Measurements from ENCODE around the gene PCNP.

DNA sequence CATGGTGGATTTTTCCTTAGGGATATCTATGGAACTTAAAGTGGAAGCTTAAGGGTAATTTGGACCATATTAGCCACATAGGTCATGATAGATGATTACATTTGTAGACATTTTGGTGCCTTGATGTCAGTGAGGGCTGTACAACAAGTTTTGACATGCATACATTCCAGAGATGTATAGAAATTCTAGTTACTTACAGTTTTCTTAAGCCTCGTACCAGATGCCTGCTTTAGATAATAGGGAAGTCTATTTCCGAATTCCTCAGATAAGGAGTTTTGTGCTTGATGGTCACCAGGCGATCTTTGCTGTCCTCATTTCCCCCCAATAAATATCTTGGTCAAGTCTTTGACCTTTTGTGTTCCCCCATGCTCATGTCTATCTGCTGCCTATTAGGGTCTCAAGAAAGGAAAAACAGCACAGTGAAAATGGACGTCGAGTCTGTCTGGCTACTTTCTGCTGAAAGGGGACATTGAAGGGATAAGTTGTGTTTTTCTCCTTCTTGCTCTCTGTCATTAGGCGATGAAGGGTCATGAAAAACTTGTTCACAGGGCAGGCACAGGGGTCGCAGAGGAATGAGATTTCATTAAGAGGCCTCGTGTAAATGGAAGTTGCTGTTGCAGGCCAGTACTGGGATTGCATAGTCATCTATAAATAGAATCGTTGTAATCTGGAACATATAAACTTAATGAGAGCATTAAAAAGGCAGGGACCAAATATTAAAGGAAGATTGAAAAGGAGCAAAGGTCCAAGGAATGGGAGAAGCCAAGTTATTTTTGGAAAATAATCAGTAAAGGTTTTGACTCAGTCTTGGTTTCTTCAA lies 41.0 kb upstream of the PCNP start:
- TF ChIP-seq, protein P1, sequence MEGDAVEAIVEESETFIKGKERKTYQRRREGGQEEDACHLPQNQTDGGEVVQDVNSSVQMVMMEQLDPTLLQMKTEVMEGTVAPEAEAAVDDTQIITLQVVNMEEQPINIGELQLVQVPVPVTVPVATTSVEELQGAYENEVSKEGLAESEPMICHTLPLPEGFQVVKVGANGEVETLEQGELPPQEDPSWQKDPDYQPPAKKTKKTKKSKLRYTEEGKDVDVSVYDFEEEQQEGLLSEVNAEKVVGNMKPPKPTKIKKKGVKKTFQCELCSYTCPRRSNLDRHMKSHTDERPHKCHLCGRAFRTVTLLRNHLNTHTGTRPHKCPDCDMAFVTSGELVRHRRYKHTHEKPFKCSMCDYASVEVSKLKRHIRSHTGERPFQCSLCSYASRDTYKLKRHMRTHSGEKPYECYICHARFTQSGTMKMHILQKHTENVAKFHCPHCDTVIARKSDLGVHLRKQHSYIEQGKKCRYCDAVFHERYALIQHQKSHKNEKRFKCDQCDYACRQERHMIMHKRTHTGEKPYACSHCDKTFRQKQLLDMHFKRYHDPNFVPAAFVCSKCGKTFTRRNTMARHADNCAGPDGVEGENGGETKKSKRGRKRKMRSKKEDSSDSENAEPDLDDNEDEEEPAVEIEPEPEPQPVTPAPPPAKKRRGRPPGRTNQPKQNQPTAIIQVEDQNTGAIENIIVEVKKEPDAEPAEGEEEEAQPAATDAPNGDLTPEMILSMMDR (IDR thresholded peaks at IDR 0.05), result no peak
- no peak for TF ChIP-seq TCF7L2 (IDR thresholded peaks at IDR 0.05; ENCODE audit: low read depth, low read length)
- TF ChIP-seq SIN3A (IDR thresholded peaks at IDR 0.05; ENCODE audit: borderline replicate concordance, insufficient read depth, low read depth, low read length), result no peak
- no peak for TF ChIP-seq POLR2AphosphoS5 (IDR thresholded peaks at IDR 0.05; ENCODE audit: low read depth, low read length)
